Natural killer cell treated with Interleukin-12 subunit alpha and Interleukin-12 subunit beta and Interleukin-15 and Interleukin-18, amount 100 ng/mL, for 72 hours (primary cell): ENCODE results near the gene COQ4. TPM values are rescaled to one million over a fixed set of nuclear protein-coding genes. Genes with fewer than 3 reads are reported as not detected.

Experiments
- ATAC-seq, 2 donors: fragments of 150-1000 bp; cut with Tn5 transposase in 1 of 2; sonication (Bioruptor Pico), chemical (Tn5 transposase) in 1 of 2; 2 replicates each; pipeline ENCODE4 v1.10.0; 2021
- DNase-seq: peaks from one replicate; pipeline ENCODE4 v3.0.0; 2022; ENCODE audit warnings: low spot score
- H3K27ac Mint-ChIP-seq, 2 donors: 1 replicate in 1 of 2; 2 replicates in 1 of 2; pipeline ENCODE4 v1.8.0; 2022; ENCODE audit warnings: mixed read lengths in 2 of 2, mild to moderate bottlenecking in 1 of 2, moderate library complexity in 1 of 2
- H3K27me3 Mint-ChIP-seq, 2 donors: 1 replicate in 1 of 2; 2 replicates in 1 of 2; pipeline ENCODE4 v1.8.0; 2022; ENCODE audit warnings: mixed read lengths in 2 of 2
- H3K36me3 Mint-ChIP-seq: one replicate; pipeline ENCODE4 v1.8.0; 2022; ENCODE audit warnings: mixed read lengths
- H3K4me1 Mint-ChIP-seq, 2 donors: 1 replicate in 1 of 2; 2 replicates in 1 of 2; pipeline ENCODE4 v1.8.0; 2022; ENCODE audit warnings: low read depth in 2 of 2, mixed read lengths in 2 of 2, mild to moderate bottlenecking in 1 of 2
- H3K4me3 Mint-ChIP-seq: one replicate; pipeline ENCODE4 v1.8.0; 2022; ENCODE audit warnings: mixed read lengths
- H3K9me3 Mint-ChIP-seq: 2 replicates; pipeline ENCODE4 v1.8.0; 2022; ENCODE audit warnings: mixed read lengths
- total RNA-seq, 2 donors: library from RNA; stranded (reverse); gene quantifications; one replicate each; pipeline ENCODE4 v1.2.3, GENCODE V29; 2022

Gene COQ4
- total RNA-seq, 2 donors from 2014 or later: 39.6 to 65.7 TPM

DNA sequence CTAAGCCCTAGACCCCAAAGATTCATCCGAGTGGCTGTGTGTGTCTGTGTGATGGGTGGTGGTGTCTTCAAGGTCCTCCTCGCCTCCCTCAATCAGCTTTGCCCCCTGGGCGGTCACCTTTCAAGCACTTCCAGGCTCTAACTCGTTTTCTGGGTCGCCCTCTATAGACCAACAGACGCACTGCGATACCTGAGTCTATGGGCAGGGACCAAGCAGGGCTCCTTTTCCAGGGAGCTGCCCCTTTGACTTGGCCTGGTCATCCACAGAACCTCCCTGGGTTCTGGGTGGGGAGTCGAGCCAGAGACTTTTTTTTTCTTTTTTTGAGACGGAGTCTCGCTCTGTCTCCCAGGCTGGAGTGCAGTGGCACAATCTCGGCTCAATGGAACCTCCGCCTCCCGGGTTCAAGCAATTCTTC, 18.8 kb downstream of the COQ4 start:
- DNase-seq (peak; percentile 75), ATAC-seq (peak in 1 of 2 donors; percentile 52)
- Mint-ChIP-seq H3K36me3 (no peaks in the 10 kb centered on the region), H3K27me3 (no peaks in the 10 kb centered on the region), H3K9me3 (no peaks in the 10 kb centered on the region), H3K27ac (peak overlapping the region; percentile 72 to 79), H3K4me1 (peaks cover 5 to 7% of the 10 kb centered on the region in 2 donors), H3K4me3 (peak overlapping the region; percentile 93)

DNA sequence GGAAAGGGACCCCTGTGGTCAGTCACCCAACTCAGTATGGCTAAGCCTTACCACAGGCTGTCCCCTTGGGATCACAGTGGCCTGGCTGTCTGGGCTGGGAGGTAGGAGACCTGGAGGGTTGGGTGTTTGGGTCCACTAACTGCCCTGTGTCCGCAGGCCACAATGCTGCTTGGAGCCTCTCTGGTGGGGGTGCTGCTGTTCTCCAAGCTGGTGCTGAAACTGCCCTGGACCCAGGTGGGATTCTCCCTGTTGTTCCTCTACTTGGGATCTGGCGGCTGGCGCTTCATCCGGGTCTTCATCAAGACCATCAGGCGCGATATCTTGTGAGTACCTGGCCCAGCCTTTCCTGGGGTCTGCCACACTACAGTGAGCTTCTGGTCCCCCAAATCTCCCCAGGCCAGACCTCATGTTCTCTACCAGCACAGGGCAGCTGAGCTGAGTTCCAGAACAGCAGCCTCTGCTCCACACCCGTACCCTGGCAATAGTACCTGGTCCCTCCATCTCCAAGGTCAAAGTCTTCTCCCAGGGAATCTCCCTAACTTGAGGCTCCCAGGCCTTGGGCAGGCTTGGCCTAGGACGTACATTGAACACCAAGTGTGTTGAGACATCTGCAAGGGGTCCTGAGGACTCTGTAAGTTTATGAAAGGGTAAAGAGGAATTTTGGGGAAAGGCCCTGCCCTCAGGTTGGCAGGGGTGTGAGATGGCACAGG, 20.5 kb downstream of the COQ4 start:
- Mint-ChIP-seq H3K4me1 (peaks cover 5 to 7% of the 10 kb centered on the region in 2 donors), H3K36me3 (no peaks in the 10 kb centered on the region), H3K9me3 (no peaks in the 10 kb centered on the region), H3K4me3 (no peak overlapping the region), H3K27ac (no peak overlapping the region), H3K27me3 (no peaks in the 10 kb centered on the region)
- no peak for ATAC-seq
- no peak for DNase-seq

DNA sequence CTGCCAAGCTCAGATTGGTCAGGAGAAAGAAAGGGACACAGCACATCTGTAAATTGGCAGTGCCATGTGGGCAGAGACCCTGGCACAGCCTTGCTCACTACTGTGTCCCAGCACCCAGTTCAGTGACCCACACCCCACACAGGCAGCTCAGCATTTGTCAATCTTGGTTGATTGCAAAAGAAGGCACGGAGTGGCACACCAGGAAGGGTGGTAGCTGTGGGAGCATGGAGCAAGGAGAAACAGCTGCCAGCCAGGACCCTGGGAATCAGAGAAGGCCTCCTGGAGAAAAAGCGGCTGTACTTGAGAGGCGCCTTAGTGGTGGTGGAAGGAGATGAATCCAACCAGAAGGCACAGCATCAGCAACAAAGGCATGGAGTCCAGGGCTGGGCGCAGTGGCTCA, 21.2 kb downstream of the COQ4 start:
- no peak overlapping the region for H3K4me3 Mint-ChIP-seq
- H3K9me3 Mint-ChIP-seq: no peaks in the 10 kb centered on the region
- ATAC-seq: no peak
- H3K27ac Mint-ChIP-seq: no peak overlapping the region
- no peaks in the 10 kb centered on the region for H3K27me3 Mint-ChIP-seq
- H3K4me1 Mint-ChIP-seq: peaks cover 5 to 7% of the 10 kb centered on the region in 2 donors
- H3K36me3 Mint-ChIP-seq: no peaks in the 10 kb centered on the region
- DNase-seq: no peak

DNA sequence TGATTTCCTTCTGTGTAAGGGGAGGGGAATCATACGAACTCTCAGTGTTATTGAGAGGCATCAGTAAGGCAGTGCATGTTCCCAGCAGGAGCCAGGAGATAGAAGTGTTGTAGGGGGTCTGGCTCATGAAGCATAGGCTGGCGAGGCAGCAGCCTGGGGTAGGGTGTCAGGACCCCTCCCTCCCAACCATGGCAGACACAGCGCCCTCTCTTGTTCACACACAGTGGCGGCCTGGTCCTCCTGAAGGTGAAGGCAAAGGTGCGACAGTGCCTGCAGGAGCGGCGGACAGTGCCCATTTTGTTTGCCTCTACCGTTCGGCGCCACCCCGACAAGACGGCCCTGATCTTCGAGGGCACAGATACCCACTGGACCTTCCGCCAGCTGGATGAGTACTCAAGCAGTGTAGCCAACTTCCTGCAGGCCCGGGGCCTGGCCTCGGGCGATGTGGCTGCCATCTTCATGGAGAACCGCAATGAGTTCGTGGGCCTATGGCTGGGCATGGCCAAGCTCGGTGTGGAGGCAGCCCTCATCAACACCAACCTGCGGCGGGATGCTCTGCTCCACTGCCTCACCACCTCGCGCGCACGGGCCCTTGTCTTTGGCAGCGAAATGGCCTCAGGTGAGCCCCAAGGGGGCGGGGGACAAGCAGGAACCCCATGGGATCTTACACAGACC, 22.4 kb downstream of the COQ4 start:
- no peaks in the 10 kb centered on the region for H3K27me3 Mint-ChIP-seq
- H3K4me3 Mint-ChIP-seq: no peak overlapping the region
- no peaks in the 10 kb centered on the region for H3K9me3 Mint-ChIP-seq
- no peaks in the 10 kb centered on the region for H3K36me3 Mint-ChIP-seq
- no peak for DNase-seq
- H3K4me1 Mint-ChIP-seq: peaks cover 5 to 7% of the 10 kb centered on the region in 2 donors
- no peak overlapping the region for H3K27ac Mint-ChIP-seq
- no peak for ATAC-seq

DNA sequence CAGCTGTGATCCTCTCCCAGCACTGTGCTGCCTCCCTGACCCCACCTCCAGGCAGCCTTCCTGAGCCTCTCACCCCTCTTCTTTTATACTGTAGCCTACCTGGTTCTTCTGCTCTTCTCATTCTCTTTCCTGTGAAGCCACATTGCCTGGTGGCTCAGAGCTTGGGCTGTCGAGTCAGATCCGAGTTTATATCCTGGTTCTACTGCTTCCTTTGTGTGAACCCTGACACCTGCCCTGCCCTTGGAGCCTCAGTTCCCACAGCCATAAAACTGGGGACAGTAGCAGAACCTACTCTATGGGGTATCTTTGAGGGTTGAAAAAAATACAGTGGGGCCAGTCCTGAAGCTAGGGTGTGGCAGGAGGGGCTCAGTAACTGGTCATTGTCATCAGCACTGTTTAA, 26.5 kb downstream of the COQ4 start:
- no peaks in the 10 kb centered on the region for H3K27me3 Mint-ChIP-seq
- H3K27ac Mint-ChIP-seq: no peak overlapping the region
- no peak for ATAC-seq
- no peak for DNase-seq
- no peaks in the 10 kb centered on the region for H3K4me1 Mint-ChIP-seq
- no peaks in the 10 kb centered on the region for H3K9me3 Mint-ChIP-seq
- no peak overlapping the region for H3K4me3 Mint-ChIP-seq
- no peaks in the 10 kb centered on the region for H3K36me3 Mint-ChIP-seq

DNA sequence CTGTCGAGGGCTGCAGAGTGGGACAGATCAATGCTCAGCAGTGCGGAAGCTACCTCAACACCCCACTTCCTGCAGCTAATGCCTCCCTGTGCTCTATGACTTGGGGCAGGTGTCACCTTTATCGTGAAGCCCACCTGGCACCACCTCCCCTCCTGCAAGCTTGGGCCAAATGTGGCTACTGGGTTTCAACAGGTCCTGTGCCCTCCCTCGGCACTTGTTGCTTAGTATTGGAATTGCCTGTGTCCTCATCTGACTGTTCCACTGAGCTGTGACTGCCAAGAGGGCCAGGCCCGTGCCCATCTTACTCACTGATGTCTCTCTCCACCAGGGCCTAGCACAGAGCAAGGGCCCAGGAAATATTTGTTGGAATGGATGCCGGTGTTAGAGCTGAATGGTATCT, 27.1 kb downstream of the COQ4 start:
- no peak overlapping the region for H3K27ac Mint-ChIP-seq

DNA sequence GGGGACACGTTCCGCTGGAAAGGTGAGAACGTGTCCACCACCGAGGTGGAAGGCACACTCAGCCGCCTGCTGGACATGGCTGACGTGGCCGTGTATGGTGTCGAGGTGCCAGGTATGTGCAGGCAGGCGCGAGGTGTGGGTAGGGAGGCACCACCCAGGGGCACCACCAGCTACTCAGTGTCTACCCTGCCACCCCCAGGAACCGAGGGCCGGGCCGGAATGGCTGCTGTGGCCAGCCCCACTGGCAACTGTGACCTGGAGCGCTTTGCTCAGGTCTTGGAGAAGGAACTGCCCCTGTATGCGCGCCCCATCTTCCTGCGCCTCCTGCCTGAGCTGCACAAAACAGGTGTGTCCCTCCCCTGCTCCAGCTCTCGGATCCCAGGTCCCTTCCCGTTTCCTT, 32.8 kb downstream of the COQ4 start:
- no peak for ATAC-seq
- H3K4me1 Mint-ChIP-seq: no peaks in the 10 kb centered on the region
- H3K27me3 Mint-ChIP-seq: no peaks in the 10 kb centered on the region
- H3K9me3 Mint-ChIP-seq: no peaks in the 10 kb centered on the region
- H3K36me3 Mint-ChIP-seq: peaks cover 5% of the 10 kb centered on the region
- no peak overlapping the region for H3K4me3 Mint-ChIP-seq
- no peak overlapping the region for H3K27ac Mint-ChIP-seq
- no peak for DNase-seq

More for the DNA sequence above, 27.1 kb downstream of the COQ4 start:
- H3K4me3 Mint-ChIP-seq: no peak overlapping the region
- no peaks in the 10 kb centered on the region for H3K36me3 Mint-ChIP-seq
- H3K27me3 Mint-ChIP-seq: no peaks in the 10 kb centered on the region
- no peak for ATAC-seq
- H3K9me3 Mint-ChIP-seq: no peaks in the 10 kb centered on the region
- no peak for DNase-seq
- H3K4me1 Mint-ChIP-seq: no peaks in the 10 kb centered on the region

DNA sequence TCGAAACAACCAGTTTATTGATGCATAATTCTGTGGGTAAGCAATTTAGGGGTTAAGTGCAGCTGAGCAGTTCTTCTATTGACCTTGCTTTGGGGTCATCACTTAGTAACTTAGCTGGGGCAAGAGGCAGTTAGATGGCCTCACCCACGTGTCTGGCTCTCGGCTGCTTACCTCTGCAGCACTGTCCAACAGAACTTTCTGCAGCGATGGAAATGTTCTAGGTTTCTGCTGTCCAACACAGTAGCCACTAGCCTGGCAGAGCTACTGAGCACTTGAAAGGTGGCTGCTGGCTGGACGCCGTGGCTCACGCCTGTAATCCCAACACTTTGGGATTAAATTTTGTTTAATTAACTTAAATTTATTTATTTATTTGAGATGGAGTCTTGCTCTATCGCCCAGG, 35.5 kb downstream of the COQ4 start:
- H3K27ac Mint-ChIP-seq: no peak overlapping the region
- peaks cover 5% of the 10 kb centered on the region for H3K36me3 Mint-ChIP-seq
- no peak overlapping the region for H3K4me3 Mint-ChIP-seq
- H3K9me3 Mint-ChIP-seq: no peaks in the 10 kb centered on the region
- no peaks in the 10 kb centered on the region for H3K27me3 Mint-ChIP-seq
- DNase-seq (no peak), ATAC-seq (no peak)
- H3K4me1 Mint-ChIP-seq: peaks cover 0 to 11% of the 10 kb centered on the region in 2 donors

DNA sequence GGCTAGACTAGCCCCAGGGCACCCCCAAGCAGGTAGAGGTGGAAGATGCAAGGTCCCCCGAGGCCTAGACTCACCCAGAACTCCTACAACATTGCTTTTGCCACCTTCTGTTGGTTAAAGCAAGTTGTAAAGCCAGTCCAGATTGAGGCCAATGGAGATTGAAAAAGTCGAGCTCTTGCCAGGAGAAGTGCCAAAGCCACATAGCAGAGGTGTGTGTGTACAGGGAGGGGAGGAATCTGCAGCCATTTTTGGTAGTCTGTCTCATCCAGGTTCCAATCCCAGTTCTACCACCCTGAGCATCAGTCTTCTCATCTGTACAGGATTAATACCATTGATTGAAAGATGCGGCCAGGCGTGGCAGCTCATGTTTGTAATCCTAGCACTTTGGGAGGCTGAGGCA, 36.2 kb downstream of the COQ4 start:
- DNase-seq: no peak
- peaks cover 5% of the 10 kb centered on the region for H3K36me3 Mint-ChIP-seq
- H3K27me3 Mint-ChIP-seq: no peaks in the 10 kb centered on the region
- H3K4me3 Mint-ChIP-seq: no peak overlapping the region
- no peak overlapping the region for H3K27ac Mint-ChIP-seq
- H3K9me3 Mint-ChIP-seq: no peaks in the 10 kb centered on the region
- no peak for ATAC-seq
- H3K4me1 Mint-ChIP-seq: peaks cover 0 to 11% of the 10 kb centered on the region in 2 donors

DNA sequence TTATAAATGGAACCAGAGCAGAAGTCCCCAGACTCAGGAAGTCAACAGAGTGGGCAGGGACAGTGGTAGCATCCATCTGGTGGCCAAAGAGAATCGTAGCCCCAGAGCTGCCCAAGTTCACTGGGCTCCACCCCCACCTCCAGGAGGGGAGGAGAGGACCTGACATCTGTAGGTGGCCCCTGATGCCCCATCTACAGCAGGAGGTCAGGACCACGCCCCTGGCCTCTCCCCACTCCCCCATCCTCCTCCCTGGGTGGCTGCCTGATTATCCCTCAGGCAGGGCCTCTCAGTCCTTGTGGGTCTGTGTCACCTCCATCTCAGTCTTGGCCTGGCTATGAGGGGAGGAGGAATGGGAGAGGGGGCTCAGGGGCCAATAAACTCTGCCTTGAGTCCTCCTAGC, 38.2 kb downstream of the COQ4 start:
- ATAC-seq (no peak), DNase-seq (no peak)
- Mint-ChIP-seq H3K27me3 (peaks cover 0 to 4% of the 10 kb centered on the region in 2 donors), H3K4me1 (peaks cover 0 to 11% of the 10 kb centered on the region in 2 donors), H3K27ac (no peak overlapping the region), H3K4me3 (no peak overlapping the region), H3K36me3 (peaks cover 4% of the 10 kb centered on the region), H3K9me3 (no peaks in the 10 kb centered on the region)

DNA sequence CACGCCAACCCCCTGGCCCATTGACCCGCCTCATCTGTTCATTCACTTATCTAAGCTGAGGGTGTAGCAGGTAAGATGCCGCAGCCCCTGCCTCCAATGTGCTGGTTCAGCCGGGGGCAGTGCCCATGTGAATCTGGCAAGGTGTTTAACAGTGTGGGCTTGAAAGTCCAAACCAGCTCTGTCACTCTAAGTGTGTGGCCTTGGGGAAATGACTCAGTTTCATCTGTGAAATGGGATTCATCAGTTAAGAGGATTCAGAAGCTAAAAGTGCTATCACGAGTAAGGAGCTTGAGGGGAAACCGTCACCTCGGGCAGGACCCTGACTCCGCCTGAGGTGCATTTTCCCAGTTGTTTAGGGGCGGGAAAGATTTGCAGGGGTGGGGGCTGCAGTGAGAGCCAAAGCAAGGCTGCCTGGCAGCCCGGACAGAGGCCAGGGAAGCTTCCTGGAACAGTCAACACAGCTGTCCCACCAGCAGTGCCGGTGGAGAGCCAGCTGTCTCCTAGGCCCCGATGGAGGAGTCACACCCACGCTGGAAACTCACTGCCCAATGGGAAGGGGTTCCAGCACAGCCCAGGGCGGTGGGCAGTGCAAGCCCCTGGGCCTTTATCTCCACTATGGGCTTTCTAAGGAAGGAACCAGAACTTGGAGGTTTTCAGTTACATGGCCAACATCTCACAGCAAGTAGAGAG, 38.8 kb downstream of the COQ4 start:
- Mint-ChIP-seq H3K9me3 (no peaks in the 10 kb centered on the region), H3K27me3 (peaks cover 0 to 4% of the 10 kb centered on the region in 2 donors), H3K4me3 (peak overlapping the region; percentile 15), H3K27ac (peak overlapping the region in 1 of 2 donors; percentile 49), H3K4me1 (peaks cover 0 to 11% of the 10 kb centered on the region in 2 donors), H3K36me3 (no peaks in the 10 kb centered on the region)
- peak in 1 of 2 donors; percentile 26 for ATAC-seq
- no peak for DNase-seq

DNA sequence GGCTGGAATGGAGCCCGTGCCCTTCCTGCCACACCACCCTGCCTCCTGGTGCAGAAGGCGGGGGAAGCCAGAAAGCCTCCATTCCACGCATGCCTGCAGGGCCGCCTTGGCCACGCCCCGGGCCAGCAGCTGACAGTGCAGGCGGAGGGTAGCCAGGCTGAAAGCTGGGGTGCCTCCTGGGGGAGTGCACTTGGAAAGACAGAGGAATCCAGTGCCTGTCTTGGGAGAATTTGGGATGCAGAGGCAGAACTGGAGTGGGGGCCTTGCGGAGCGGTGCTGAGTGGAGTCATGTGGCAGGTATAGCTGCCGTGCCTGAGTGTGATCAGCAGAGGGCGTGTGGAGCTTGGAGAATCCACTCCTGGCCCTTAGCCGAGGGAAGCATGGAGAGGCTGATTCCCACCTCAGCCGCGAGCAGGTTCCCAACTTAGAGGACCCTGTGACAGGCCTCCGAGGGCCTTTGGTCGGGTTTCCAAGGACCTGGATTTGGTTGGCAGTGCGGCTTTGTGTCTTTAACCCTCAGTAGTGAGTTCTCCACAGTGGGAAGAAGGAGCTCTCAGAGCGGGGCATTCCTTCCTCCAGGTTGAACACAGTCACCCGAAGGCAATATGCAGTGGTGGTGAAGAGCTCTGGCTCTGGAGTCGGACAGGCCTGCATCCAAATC, 39.5 kb downstream of the COQ4 start:
- Mint-ChIP-seq H3K36me3 (no peaks in the 10 kb centered on the region), H3K9me3 (no peaks in the 10 kb centered on the region), H3K27ac (peak overlapping the region in 1 of 2 donors; percentile 49), H3K27me3 (peaks cover 0 to 4% of the 10 kb centered on the region in 2 donors), H3K4me3 (peak overlapping the region; percentile 62), H3K4me1 (peaks cover 0 to 11% of the 10 kb centered on the region in 2 donors)
- DNase-seq (peak; percentile 75), ATAC-seq (peak; percentile 80 to 89)

DNA sequence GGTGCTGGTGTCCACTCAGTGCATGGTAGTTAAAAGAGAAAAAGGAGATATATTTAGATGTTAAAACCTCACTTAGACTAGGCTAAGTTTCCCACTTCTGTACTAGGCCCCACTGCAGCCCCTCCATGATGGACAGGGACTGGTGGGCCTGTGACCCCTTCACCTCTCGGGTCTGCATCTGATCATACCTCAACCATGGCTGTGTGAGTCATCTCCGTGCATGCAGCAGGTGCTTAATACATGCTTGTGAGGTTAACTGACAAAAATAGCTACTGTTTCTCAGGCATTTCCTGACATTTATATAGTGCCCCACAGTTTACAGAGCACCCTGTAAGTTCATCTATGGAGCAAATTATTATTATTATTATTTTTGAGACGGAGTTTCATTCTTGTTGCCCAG, 40.1 kb downstream of the COQ4 start:
- Mint-ChIP-seq H3K4me1 (peaks cover 0 to 11% of the 10 kb centered on the region in 2 donors), H3K9me3 (no peaks in the 10 kb centered on the region), H3K36me3 (no peaks in the 10 kb centered on the region), H3K27me3 (peaks cover 0 to 4% of the 10 kb centered on the region in 2 donors), H3K27ac (no peak overlapping the region), H3K4me3 (no peak overlapping the region)
- DNase-seq: no peak
- no peak for ATAC-seq
